ENCODE measurements around the gene RCCD1.

The RCCD1 gene

GRCh38 chr15:90947577-90948357 lies 6.9 kb upstream of the RCCD1 start:
- TF ChIP-seq CTCF (IDR thresholded peaks at IDR 0.05; ENCODE audit: low read depth, low read length), result no peak
- DNase-seq (ENCODE audit: extremely low read depth, low read depth), result no peak

GRCh38 chr15:90948506-90948905 lies 6.2 kb upstream of the RCCD1 start:
- no peak for TF ChIP-seq CTCF (IDR thresholded peaks at IDR 0.05; ENCODE audit: low read depth, low read length)
- no peak for DNase-seq (ENCODE audit: extremely low read depth, low read depth)

GRCh38 chr15:90949979-90950675 lies 4.6 kb upstream of the RCCD1 start:
- no peak for TF ChIP-seq CTCF (IDR thresholded peaks at IDR 0.05; ENCODE audit: low read depth, low read length)
- no peak for DNase-seq (ENCODE audit: extremely low read depth, low read depth)

GRCh38 chr15:90950676-90951075 lies 4.0 kb upstream of the RCCD1 start:
- TF ChIP-seq CTCF (IDR thresholded peaks at IDR 0.05; ENCODE audit: low read depth, low read length), result no peak
- no peak for DNase-seq (ENCODE audit: extremely low read depth, low read depth)

- DNase-seq (ENCODE audit: extremely low read depth, low read depth), result no peak
- TF ChIP-seq CTCF (IDR thresholded peaks at IDR 0.05; ENCODE audit: low read depth, low read length), result no peak
Observed at GRCh38 chr15:90952901-90953677, 1.6 kb upstream of the RCCD1 start.

- no peak for DNase-seq (ENCODE audit: extremely low read depth, low read depth)
- no peak for TF ChIP-seq CTCF (IDR thresholded peaks at IDR 0.05; ENCODE audit: low read depth, low read length)
Observed at GRCh38 chr15:90953947-90954711, 555 bp upstream of the RCCD1 start.

All from AG09319 (cell line).